Neural progenitor cell (in vitro differentiated cells): ENCODE data around the gene CCNE1. TPM values are rescaled to one million over a fixed set of nuclear protein-coding genes. Genes with fewer than 3 reads are reported as not detected.
A peak's percentile ranks its signal among the peaks of the same experiment; 100 is the strongest.

ENCODE experiments used
- DNase-seq: peaks from one replicate; pipeline ENCODE4 v3.0.0-alpha.2; 2016; ENCODE audit warnings: low spot score
- H2AFZ ChIP-seq: fragments of 200-600 bp; sonication (generic); replicated peaks from 2 replicates; pipeline ENCODE4 v1.6.1; 2016; ENCODE audit warnings: antibody characterized with exemption
- H3F3A ChIP-seq: fragments of 200-600 bp; sonication (generic); 2 replicates; pipeline ENCODE4 v1.6.1; 2016; ENCODE audit warnings: antibody characterized with exemption, low read depth
- H3K27ac ChIP-seq: fragments of 200-600 bp; sonication (generic); 2 replicates; pipeline ENCODE4 v1.5.1; 2016; ENCODE audit warnings: mild to moderate bottlenecking
- H3K27me3 ChIP-seq: fragments of 200-600 bp; sonication (generic); 2 replicates; pipeline ENCODE4 v1.6.1; 2016; ENCODE audit warnings: mild to moderate bottlenecking, moderate library complexity
- H3K36me3 ChIP-seq: fragments of 200-600 bp; sonication (generic); 2 replicates; pipeline ENCODE4 v1.5.1; 2016
- H3K4me1 ChIP-seq: fragments of 200-600 bp; sonication (generic); 2 replicates; pipeline ENCODE4 v1.6.1; 2016; ENCODE audit warnings: mixed run types
- H3K4me2 ChIP-seq: fragments of 200-600 bp; sonication (generic); 2 replicates; pipeline ENCODE4 v1.6.1; 2016
- H3K4me3 ChIP-seq: fragments of 200-600 bp; sonication (generic); 2 replicates; pipeline ENCODE4 v1.5.1; 2016
- H3K79me2 ChIP-seq: fragments of 200-600 bp; sonication (generic); 2 replicates; pipeline ENCODE4 v1.6.1; 2016; ENCODE audit warnings: low read depth
- H3K9ac ChIP-seq: fragments of 200-600 bp; sonication (generic); 2 replicates; pipeline ENCODE4 v1.6.1; 2016
- H3K9me3 ChIP-seq: fragments of 200-600 bp; sonication (generic); 2 replicates; pipeline ENCODE4 v1.5.1; 2016; ENCODE audit warnings: low read depth
- H4K20me1 ChIP-seq: fragments of 200-600 bp; sonication (generic); 2 replicates; pipeline ENCODE4 v1.6.1; 2016; ENCODE audit warnings: low read depth
- H3K27ac Mint-ChIP-seq: 3 replicates; pipeline ENCODE4 v1.8.0; 2021; ENCODE audit warnings: mixed read lengths
- H3K27me3 Mint-ChIP-seq: 2 replicates; pipeline ENCODE4 v1.8.0; 2022; ENCODE audit warnings: low read depth, mild to moderate bottlenecking, inconsistent platforms, moderate library complexity, mixed read lengths; ENCODE audit not compliant: insufficient read depth
- H3K36me3 Mint-ChIP-seq: 3 replicates; pipeline ENCODE4 v1.8.0; 2021; ENCODE audit warnings: mixed read lengths
- H3K4me1 Mint-ChIP-seq: 3 replicates; pipeline ENCODE4 v1.8.0; 2021; ENCODE audit warnings: mixed read lengths
- H3K4me3 Mint-ChIP-seq: 3 replicates; pipeline ENCODE4 v1.8.0; 2021; ENCODE audit warnings: mild to moderate bottlenecking, moderate library complexity, mixed read lengths
- H3K9me3 Mint-ChIP-seq: 3 replicates; pipeline ENCODE4 v1.8.0; 2020; ENCODE audit warnings: mixed read lengths
- CTCF ChIP-seq: fragments of 200-600 bp; sonication (generic); IDR thresholded peaks from 2 replicates; pipeline ENCODE4 v1.5.1; 2017; ENCODE audit warnings: antibody characterized with exemption, mild to moderate bottlenecking
- EZH2 ChIP-seq: fragments of 200-600 bp; sonication (generic); IDR thresholded peaks from 2 replicates; pipeline ENCODE4 v1.6.1; 2017; ENCODE audit warnings: antibody characterized with exemption, mild to moderate bottlenecking, moderate library complexity
- EZH2phosphoT487 ChIP-seq: fragments of 200-600 bp; sonication (generic); IDR thresholded peaks from 2 replicates; pipeline ENCODE4 v1.6.1; 2017; ENCODE audit warnings: antibody characterized with exemption
- total RNA-seq: library from RNA; depleted of rRNA; stranded (reverse); fragments of >200 nt; gene quantifications from 2 replicates; pipeline ENCODE4 v1.2.3, GENCODE V29; 2015; ENCODE audit warnings: low replicate concordance

The CCNE1 gene
- total RNA-seq, 1 donor from 2014 or later: 31.4 TPM

GRCh38 chr19:29841209-29841558, 29.4 kb downstream of the CCNE1 start:
- Histone ChIP-seq H3K27ac (no peak overlapping the region), H3K4me1 (peaks cover 9% of the 10 kb centered on the region), H2AFZ (no peak overlapping the region), H3K27me3 (peaks cover 26% of the 10 kb centered on the region), H3F3A (peaks cover 21% of the 10 kb centered on the region), H3K79me2 (no peaks in the 10 kb centered on the region), H3K9me3 (no peaks in the 10 kb centered on the region), H3K36me3 (no peaks in the 10 kb centered on the region), H4K20me1 (peaks cover 6% of the 10 kb centered on the region), H3K4me2 (no peak overlapping the region), H3K9ac (no peak overlapping the region), H3K4me3 (no peak overlapping the region)
- H3K27me3 Mint-ChIP-seq: peaks cover 22% of the 10 kb centered on the region
- H3K4me1 Mint-ChIP-seq: peaks cover 25% of the 10 kb centered on the region
- H3K36me3 Mint-ChIP-seq: no peaks in the 10 kb centered on the region
- H3K4me3 Mint-ChIP-seq: no peak overlapping the region
- H3K9me3 Mint-ChIP-seq: no peaks in the 10 kb centered on the region
- DNase-seq: no peak
- H3K27ac Mint-ChIP-seq: no peak overlapping the region
- TF ChIP-seq EZH2phosphoT487 (no peak), CTCF (no peak), EZH2 (no peak)

- no peaks in the 10 kb centered on the region for H3K36me3 Mint-ChIP-seq
- H3K27me3 Mint-ChIP-seq: peaks cover 22% of the 10 kb centered on the region
- Histone ChIP-seq H3K4me2 (no peak overlapping the region), H3K4me3 (no peak overlapping the region), H3K36me3 (no peaks in the 10 kb centered on the region), H2AFZ (peak overlapping the region; percentile 55), H3K4me1 (peaks cover 9% of the 10 kb centered on the region), H3F3A (peaks cover 23% of the 10 kb centered on the region), H3K9me3 (no peaks in the 10 kb centered on the region), H3K9ac (no peak overlapping the region), H3K27me3 (peaks cover 26% of the 10 kb centered on the region), H3K79me2 (no peaks in the 10 kb centered on the region), H3K27ac (no peak overlapping the region), H4K20me1 (peaks cover 6% of the 10 kb centered on the region)
- peak; percentile 53 for DNase-seq
- TF ChIP-seq EZH2 (no peak), EZH2phosphoT487 (no peak), CTCF (no peak)
- no peak overlapping the region for H3K27ac Mint-ChIP-seq
- H3K4me3 Mint-ChIP-seq: peak overlapping the region; percentile 54
- H3K4me1 Mint-ChIP-seq: peaks cover 25% of the 10 kb centered on the region
- H3K9me3 Mint-ChIP-seq: no peaks in the 10 kb centered on the region
These were observed 30.0 kb downstream of the CCNE1 start for GRCh38 chr19:29841559-29842367.

- H3K4me2 ChIP-seq: peak overlapping the region; percentile 59
These were observed 30.8 kb downstream of the CCNE1 start for GRCh38 chr19:29842471-29843179.

More at GRCh38 chr19:29842471-29843179, 30.8 kb downstream of the CCNE1 start:
- no peaks in the 10 kb centered on the region for H3K36me3 Mint-ChIP-seq
- H3F3A ChIP-seq: peaks cover 23% of the 10 kb centered on the region
- peaks cover 22% of the 10 kb centered on the region for H3K27me3 Mint-ChIP-seq
- H3K9ac ChIP-seq: no peak overlapping the region
- H4K20me1 ChIP-seq: peaks cover 6% of the 10 kb centered on the region
- H3K4me1 Mint-ChIP-seq: peaks cover 25% of the 10 kb centered on the region
- peaks cover 30% of the 10 kb centered on the region for H3K27me3 ChIP-seq
- H3K9me3 Mint-ChIP-seq: no peaks in the 10 kb centered on the region
- no peak overlapping the region for H3K27ac Mint-ChIP-seq
- H3K36me3 ChIP-seq: no peaks in the 10 kb centered on the region
- peak overlapping the region; percentile 71 for H3K4me3 ChIP-seq
- no peaks in the 10 kb centered on the region for H3K79me2 ChIP-seq
- H3K4me3 Mint-ChIP-seq: peak overlapping the region; percentile 52
- no peak overlapping the region for H2AFZ ChIP-seq
- TF ChIP-seq EZH2phosphoT487: no peak
- TF ChIP-seq EZH2: no peak
- no peak overlapping the region for H3K27ac ChIP-seq
- no peaks in the 10 kb centered on the region for H3K9me3 ChIP-seq
- H3K4me1 ChIP-seq: peaks cover 9% of the 10 kb centered on the region
- no peak for DNase-seq
